Breast epithelium (tissue), 3 donors: Measurements from ENCODE around the gene KIF17.

Experiments used
- CTCF ChIP-seq, 3 donors: fragments of 450-650 bp; IDR thresholded peaks; one replicate each; pipeline ENCODE4 v1.5.1; 2016 to 2017; ENCODE audit warnings: antibody characterized with exemption in 3 of 3, mild to moderate bottlenecking in 3 of 3, moderate library complexity in 3 of 3
- POLR2A ChIP-seq: fragments of 450-650 bp; IDR thresholded peaks from one replicate; pipeline ENCODE4 v1.6.1; 2016; ENCODE audit warnings: antibody characterized with exemption, mild to moderate bottlenecking, moderate library complexity
- POLR2AphosphoS5 ChIP-seq, 3 donors: sonication (generic); formaldehyde crosslinking; IDR thresholded peaks; one replicate each; pipeline ENCODE4 v1.6.1; 2017; ENCODE audit warnings: antibody characterized with exemption in 3 of 3

- TF ChIP-seq CTCF (IDR thresholded peaks at IDR 0.05), result no peak
- TF ChIP-seq POLR2A, result no peak
- TF ChIP-seq POLR2AphosphoS5 (IDR thresholded peaks at IDR 0.05), result no peak
Observed at GRCh38 chr1:20660847-20661206, 57.0 kb downstream of the KIF17 start.
